Mammary epithelial cell (primary cell): ENCODE results near the gene SEPTIN12.

Experiments
- EZH2 ChIP-seq: IDR thresholded peaks from 2 replicates; pipeline ENCODE4 v1.6.1; 2012; ENCODE audit warnings: low read length, inconsistent platforms, borderline replicate concordance
- TF ChIP-seq, protein P1 (sequence below), 2 donors: IDR thresholded peaks in 1 of 2; conservative IDR thresholded peaks in 1 of 2; 2 replicates each; pipeline ENCODE4 v1.5.1; 2011 to 2012; ENCODE audit warnings: inconsistent platforms in 2 of 2, low read length in 2 of 2, mild to moderate bottlenecking in 2 of 2, control low read depth in 1 of 2, low read depth in 1 of 2; ENCODE audit not compliant: insufficient read depth in 1 of 2; ENCODE audit errors: extremely low read depth in 1 of 2

DNA sequence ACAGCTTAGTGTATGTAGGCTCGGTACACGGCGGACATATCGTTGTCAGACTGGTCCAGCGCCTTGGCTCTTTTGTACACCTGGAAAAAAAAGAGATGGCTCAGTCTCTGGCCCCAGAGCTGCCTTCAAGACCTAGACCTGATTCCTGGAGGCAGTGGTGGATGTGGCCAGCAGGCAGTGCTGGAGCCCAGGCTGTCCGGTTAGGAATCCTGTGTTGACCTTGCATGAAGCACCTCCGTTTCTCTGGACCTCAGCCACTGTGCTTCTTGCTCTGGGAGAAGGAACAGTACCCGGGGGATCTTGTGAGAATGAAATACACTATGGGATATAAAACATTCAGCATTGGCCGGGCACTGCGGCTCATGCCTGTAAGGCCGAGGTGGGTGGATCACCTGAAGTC lies 17.1 kb upstream of the SEPTIN12 start:
- TF ChIP-seq, protein P1, sequence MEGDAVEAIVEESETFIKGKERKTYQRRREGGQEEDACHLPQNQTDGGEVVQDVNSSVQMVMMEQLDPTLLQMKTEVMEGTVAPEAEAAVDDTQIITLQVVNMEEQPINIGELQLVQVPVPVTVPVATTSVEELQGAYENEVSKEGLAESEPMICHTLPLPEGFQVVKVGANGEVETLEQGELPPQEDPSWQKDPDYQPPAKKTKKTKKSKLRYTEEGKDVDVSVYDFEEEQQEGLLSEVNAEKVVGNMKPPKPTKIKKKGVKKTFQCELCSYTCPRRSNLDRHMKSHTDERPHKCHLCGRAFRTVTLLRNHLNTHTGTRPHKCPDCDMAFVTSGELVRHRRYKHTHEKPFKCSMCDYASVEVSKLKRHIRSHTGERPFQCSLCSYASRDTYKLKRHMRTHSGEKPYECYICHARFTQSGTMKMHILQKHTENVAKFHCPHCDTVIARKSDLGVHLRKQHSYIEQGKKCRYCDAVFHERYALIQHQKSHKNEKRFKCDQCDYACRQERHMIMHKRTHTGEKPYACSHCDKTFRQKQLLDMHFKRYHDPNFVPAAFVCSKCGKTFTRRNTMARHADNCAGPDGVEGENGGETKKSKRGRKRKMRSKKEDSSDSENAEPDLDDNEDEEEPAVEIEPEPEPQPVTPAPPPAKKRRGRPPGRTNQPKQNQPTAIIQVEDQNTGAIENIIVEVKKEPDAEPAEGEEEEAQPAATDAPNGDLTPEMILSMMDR (conservative IDR thresholded peaks at IDR 0.05 in 1 of 2, IDR thresholded peaks at IDR 0.05 in 1 of 2; ENCODE audit: extremely low read depth in 1 of 2, insufficient read depth in 1 of 2, low read depth in 1 of 2, low read length in 2 of 2), result no peak
- TF ChIP-seq EZH2, result no peak
